ENCODE results near the gene GNB1. TPM values are rescaled to one million over a fixed set of nuclear protein-coding genes. Genes with fewer than 3 reads are reported as not detected.
"Not testable (repeated sequence)": the region's sequence is repeated elsewhere in the genome, so short reads cannot be mapped to it uniquely, and the experiment has no call there.

GNB1 gene
- total and polyA plus RNA-seq, 2 experiments from 2014 or later: 134 to 175 TPM

- DNase-seq (ENCODE audit: low spot score): no peak
- Histone ChIP-seq H3K36me3 (replicated peaks; ENCODE audit: insufficient read depth, low read depth) (no peaks in the 10 kb centered on the region), H3K27ac (no peak overlapping the region), H2AFZ (no peak overlapping the region), H3K4me1 (ENCODE audit: insufficient read depth) (peaks cover 42% of the 10 kb centered on the region), H3K9me2 (replicated peaks; ENCODE audit: insufficient read depth) (no peaks in the 10 kb centered on the region), H3K4me3 (no peak overlapping the region), H4K20me1 (ENCODE audit: insufficient read depth, poor library complexity, severe bottlenecking) (peaks cover 100% of the 10 kb centered on the region), H3K9me3 (ENCODE audit: low read depth) (no peaks in the 10 kb centered on the region), H3K27me3 (no peaks in the 10 kb centered on the region), H3K4me2 (no peak overlapping the region), H3K79me2 (peaks cover 100% of the 10 kb centered on the region)
- 82% methylated on average over 1 of the region's 1 CpG for WGBS (ENCODE audit: low lambda C conversion rate, missing lambda C conversion rate)
- TF ChIP-seq EZH2phosphoT487 (IDR thresholded peaks at IDR 0.05; ENCODE audit: low read depth, severe bottlenecking, unreplicated experiment): no peak
- TF ChIP-seq EZH2 (IDR thresholded peaks at IDR 0.05; ENCODE audit: borderline replicate concordance): no peak
- TF ChIP-seq, protein P1, sequence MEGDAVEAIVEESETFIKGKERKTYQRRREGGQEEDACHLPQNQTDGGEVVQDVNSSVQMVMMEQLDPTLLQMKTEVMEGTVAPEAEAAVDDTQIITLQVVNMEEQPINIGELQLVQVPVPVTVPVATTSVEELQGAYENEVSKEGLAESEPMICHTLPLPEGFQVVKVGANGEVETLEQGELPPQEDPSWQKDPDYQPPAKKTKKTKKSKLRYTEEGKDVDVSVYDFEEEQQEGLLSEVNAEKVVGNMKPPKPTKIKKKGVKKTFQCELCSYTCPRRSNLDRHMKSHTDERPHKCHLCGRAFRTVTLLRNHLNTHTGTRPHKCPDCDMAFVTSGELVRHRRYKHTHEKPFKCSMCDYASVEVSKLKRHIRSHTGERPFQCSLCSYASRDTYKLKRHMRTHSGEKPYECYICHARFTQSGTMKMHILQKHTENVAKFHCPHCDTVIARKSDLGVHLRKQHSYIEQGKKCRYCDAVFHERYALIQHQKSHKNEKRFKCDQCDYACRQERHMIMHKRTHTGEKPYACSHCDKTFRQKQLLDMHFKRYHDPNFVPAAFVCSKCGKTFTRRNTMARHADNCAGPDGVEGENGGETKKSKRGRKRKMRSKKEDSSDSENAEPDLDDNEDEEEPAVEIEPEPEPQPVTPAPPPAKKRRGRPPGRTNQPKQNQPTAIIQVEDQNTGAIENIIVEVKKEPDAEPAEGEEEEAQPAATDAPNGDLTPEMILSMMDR (IDR thresholded peaks at IDR 0.05; ENCODE audit: poor library complexity): no peak
These were observed 29.6 kb downstream of the GNB1 start for GRCh38 chr1:1861339-1861730.

GRCh38 chr1:1859970-1860697, 30.8 kb downstream of the GNB1 start:
- not testable (repeated sequence) for H3K9me2 ChIP-seq (replicated peaks; ENCODE audit: insufficient read depth); DNase-seq (ENCODE audit: low spot score); H3K27me3 ChIP-seq; H2AFZ ChIP-seq; H3K4me3 ChIP-seq; H3K9me3 ChIP-seq (ENCODE audit: low read depth); H3K36me3 ChIP-seq (replicated peaks; ENCODE audit: insufficient read depth, low read depth)
- peaks cover 42% of the 10 kb centered on the region for H3K4me1 ChIP-seq (ENCODE audit: insufficient read depth)
- WGBS (ENCODE audit: low lambda C conversion rate, missing lambda C conversion rate): 83% methylated on average over 8 of the region's 8 CpGs
- H3K4me2 ChIP-seq: peak overlapping the region; percentile 61
- peaks cover 100% of the 10 kb centered on the region for H3K79me2 ChIP-seq
- peaks cover 100% of the 10 kb centered on the region for H4K20me1 ChIP-seq (ENCODE audit: insufficient read depth, poor library complexity, severe bottlenecking)
- peak overlapping the region; percentile 90 for H3K27ac ChIP-seq

DNA sequence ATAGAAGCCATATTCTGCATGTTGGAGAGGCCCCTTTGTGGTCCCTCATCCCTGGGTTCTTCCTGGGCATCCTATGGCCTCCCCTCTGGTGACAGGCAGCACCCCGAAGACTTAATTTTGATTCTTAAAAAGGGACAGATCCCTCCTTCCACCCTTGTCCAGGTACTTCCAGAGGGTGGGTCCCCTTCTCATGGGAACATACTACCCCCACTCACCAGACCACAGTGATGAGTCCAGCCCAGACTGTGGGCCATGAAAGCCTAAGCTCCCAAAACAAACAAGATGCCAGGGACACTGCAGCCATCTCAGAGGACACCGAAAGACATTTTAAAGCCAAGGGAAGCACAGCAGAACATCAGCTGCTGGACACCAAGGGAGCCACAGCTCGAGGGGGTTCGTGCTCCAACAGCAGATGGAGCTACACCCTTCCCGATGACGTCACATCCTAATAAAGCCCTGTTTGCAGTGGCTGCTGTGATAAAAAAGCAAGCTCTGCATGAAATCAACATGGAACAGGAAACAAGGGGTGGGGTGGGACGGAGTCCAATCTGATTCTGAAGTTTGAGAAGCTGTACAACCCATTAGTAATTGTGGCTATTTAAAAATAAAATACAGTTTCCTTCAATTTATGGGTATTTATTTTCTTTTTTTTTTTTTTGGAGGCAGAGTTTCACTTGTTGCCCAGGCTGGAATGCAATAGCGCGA, 32.4 kb downstream of the GNB1 start:
- Histone ChIP-seq H3K36me3 (replicated peaks; ENCODE audit: insufficient read depth, low read depth) (no peaks in the 10 kb centered on the region), H3K27ac (peak overlapping the region; percentile 90), H3K79me2 (peaks cover 100% of the 10 kb centered on the region), H4K20me1 (ENCODE audit: insufficient read depth, poor library complexity, severe bottlenecking) (peaks cover 100% of the 10 kb centered on the region), H3K4me1 (ENCODE audit: insufficient read depth) (peaks cover 48% of the 10 kb centered on the region), H3K4me3 (no peak overlapping the region), H2AFZ (no peak overlapping the region), H3K9me3 (ENCODE audit: low read depth) (no peaks in the 10 kb centered on the region), H3K4me2 (peak overlapping the region; percentile 61), H3K9me2 (replicated peaks; ENCODE audit: insufficient read depth) (no peaks in the 10 kb centered on the region), H3K27me3 (no peaks in the 10 kb centered on the region)
- DNase-seq (ENCODE audit: low spot score): peak; percentile 91
- WGBS (ENCODE audit: low lambda C conversion rate, missing lambda C conversion rate): 46% methylated on average over 9 of the region's 9 CpGs
- TF ChIP-seq, protein P1 (IDR thresholded peaks at IDR 0.05; ENCODE audit: poor library complexity): peak; percentile 41
- TF ChIP-seq EZH2 (IDR thresholded peaks at IDR 0.05; ENCODE audit: borderline replicate concordance): no peak

GRCh38 chr1:1857096-1857703, 33.7 kb downstream of the GNB1 start:
- TF ChIP-seq EZH2phosphoT487 (IDR thresholded peaks at IDR 0.05; ENCODE audit: low read depth, severe bottlenecking, unreplicated experiment): no peak
- no peak for TF ChIP-seq EZH2 (IDR thresholded peaks at IDR 0.05; ENCODE audit: borderline replicate concordance)
- TF ChIP-seq, protein P1 (IDR thresholded peaks at IDR 0.05; ENCODE audit: poor library complexity): no peak
- Histone ChIP-seq H3K27me3 (no peaks in the 10 kb centered on the region), H3K4me2 (no peak overlapping the region), H2AFZ (no peak overlapping the region), H3K9me3 (ENCODE audit: low read depth) (no peaks in the 10 kb centered on the region), H3K4me1 (ENCODE audit: insufficient read depth) (peaks cover 37% of the 10 kb centered on the region), H3K79me2 (peaks cover 100% of the 10 kb centered on the region), H3K27ac (no peak overlapping the region), H3K9me2 (replicated peaks; ENCODE audit: insufficient read depth) (no peaks in the 10 kb centered on the region), H3K36me3 (replicated peaks; ENCODE audit: insufficient read depth, low read depth) (no peaks in the 10 kb centered on the region), H4K20me1 (ENCODE audit: insufficient read depth, poor library complexity, severe bottlenecking) (peaks cover 100% of the 10 kb centered on the region), H3K4me3 (no peak overlapping the region)
- WGBS (ENCODE audit: low lambda C conversion rate, missing lambda C conversion rate): 78% methylated on average over 4 of the region's 4 CpGs
- DNase-seq (ENCODE audit: low spot score): no peak

- H3K27me3 ChIP-seq; H3K9me2 ChIP-seq (replicated peaks; ENCODE audit: insufficient read depth); DNase-seq (ENCODE audit: low spot score); H3K9me3 ChIP-seq (ENCODE audit: low read depth); H3K4me3 ChIP-seq; H3K27ac ChIP-seq; H3K4me2 ChIP-seq; H2AFZ ChIP-seq; H3K36me3 ChIP-seq (replicated peaks; ENCODE audit: insufficient read depth, low read depth): not testable (repeated sequence)
- Histone ChIP-seq H3K4me1 (ENCODE audit: insufficient read depth) (peaks cover 37% of the 10 kb centered on the region), H3K79me2 (peaks cover 100% of the 10 kb centered on the region), H4K20me1 (ENCODE audit: insufficient read depth, poor library complexity, severe bottlenecking) (peaks cover 100% of the 10 kb centered on the region)
- WGBS (ENCODE audit: low lambda C conversion rate, missing lambda C conversion rate): 93% methylated on average over 6 of the region's 6 CpGs
These were observed 34.7 kb downstream of the GNB1 start for GRCh38 chr1:1856161-1856560.
